OCI-LY1 (cell line): Measurements from ENCODE around the gene USH2A.

Source experiments
- CTCF ChIP-seq: fragments of 200-600 bp; sonication (generic), shearing (Covaris generic); IDR thresholded peaks from 2 replicates; pipeline ENCODE4 v1.5.1; 2017; ENCODE audit warnings: mild to moderate bottlenecking, antibody characterized with exemption, low read length, moderate library complexity, mixed read lengths
- EZH2 ChIP-seq: fragments of 200-600 bp; sonication (generic), shearing (Covaris generic); IDR thresholded peaks from 2 replicates; pipeline ENCODE4 v1.8.0; 2017; ENCODE audit warnings: borderline replicate concordance, mixed run types, mild to moderate bottlenecking, antibody characterized with exemption, low read length, moderate library complexity, mixed read lengths

GRCh38 chr1:216123446-216124191, 299.6 kb downstream of the USH2A start:
- TF ChIP-seq CTCF (no peak), EZH2 (no peak)
